Gastrocnemius medialis (tissue), 4 donors: ENCODE measurements around the gene RABGAP1L. TPM values are rescaled to one million over a fixed set of nuclear protein-coding genes. Genes with fewer than 3 reads are reported as not detected.

Experiments
- ATAC-seq, 2 donors: fragments of 150-250 bp; one replicate each; pipeline ENCODE4 v1.9.1; 2016
- DNase-seq, 2 donors: peaks; one replicate each; pipeline ENCODE4 v3.0.0-alpha.2; 2019
- H3K27ac ChIP-seq, 4 donors: fragments of 200-600 bp; sonication (generic); 1 replicate in 1 of 4; 2 replicates in 3 of 4; pipeline ENCODE4 v1.5.1; 2016 to 2018; ENCODE audit warnings: mild to moderate bottlenecking in 2 of 4, moderate library complexity in 1 of 4
- H3K27me3 ChIP-seq, 3 donors: fragments of 200-600 bp; sonication (generic) in 2 of 3; 1 replicate in 1 of 3; 2 replicates in 2 of 3; pipeline versions ENCODE4 v1.5.1 to v1.6.0; 2016 to 2019; ENCODE audit warnings: mild to moderate bottlenecking in 1 of 3, moderate library complexity in 1 of 3
- H3K36me3 ChIP-seq, 2 donors: fragments of 200-600 bp; sonication (generic) in 1 of 2; one replicate each; pipeline ENCODE4 v1.5.1; 2017 to 2018
- H3K4me1 ChIP-seq, 2 donors: fragments of 200-600 bp; sonication (generic) in 1 of 2; one replicate each; pipeline ENCODE4 v1.5.1; 2016 to 2017; ENCODE audit warnings: mild to moderate bottlenecking in 2 of 2
- H3K4me3 ChIP-seq, 4 donors: fragments of 200-600 bp; sonication (generic) in 3 of 4; 1 replicate in 1 of 4; 2 replicates in 3 of 4; pipeline ENCODE4 v1.5.1; 2016 to 2019; ENCODE audit warnings: mild to moderate bottlenecking in 2 of 4
- H3K9me3 ChIP-seq, 3 donors: fragments of 200-600 bp; sonication (generic) in 2 of 3; 1 replicate in 1 of 3; 2 replicates in 2 of 3; pipeline ENCODE4 v1.5.1; 2016 to 2019
- CTCF ChIP-seq, 5 experiments: fragments of 450-650 bp in 3 of 5; fragments of 200-600 bp in 2 of 5; sonication (generic) in 2 of 5; IDR thresholded peaks in 4 of 5; conservative IDR thresholded peaks in 1 of 5; 1 replicate in 4 of 5; 2 replicates in 1 of 5; pipeline ENCODE4 v1.5.1; 2016 to 2019; ENCODE audit warnings: antibody characterized with exemption in 5 of 5, mild to moderate bottlenecking in 3 of 5, moderate library complexity in 3 of 5
- POLR2A ChIP-seq, 2 donors: fragments of 450-650 bp; IDR thresholded peaks; one replicate each; pipeline ENCODE4 v1.6.1; 2017; ENCODE audit warnings: antibody characterized with exemption in 2 of 2, mild to moderate bottlenecking in 2 of 2, moderate library complexity in 2 of 2
- in situ Hi-C, 4 donors: fragments of 200-750 bp; cut with MboI; loops; one replicate each; pipeline versions ENCODE4 v1.15.0 to v1.8.0; 2017; ENCODE audit warnings: low sequenced_read_pairs in 4 of 4
- intact Hi-C: fragments of 100-400 bp; cut with DNase I; formaldehyde crosslinking; loops from one replicate; pipeline ENCODE4 v1.15.1; 2023; ENCODE audit warnings: low total_unique reads
- total RNA-seq, 4 donors: library from RNA; depleted of rRNA; stranded (reverse); fragments of >200 nt; gene quantifications; one replicate each; pipeline versions ENCODE4 v1.1.0 to v1.2.3, GENCODE V29; 2016

RABGAP1L gene
- total RNA-seq, 4 donors from 2014 or later, result 8.8 to 22.2 (median 14.9) TPM

GRCh38 chr1:174157157-174157806 lies 2.0 kb upstream of the RABGAP1L start:
- no peak overlapping the region for H3K27ac ChIP-seq
- DNase-seq (no peak), ATAC-seq (no peak)
- H3K4me1 ChIP-seq, result peaks cover 3 to 11% of the 10 kb centered on the region in 2 donors
- no peaks in the 10 kb centered on the region for H3K27me3 ChIP-seq
- in situ Hi-C loops, result loop anchor here in 1 of 4 donors (25.0 kb wide), 1 partner anchor 720 kb away; no protein-coding TSS in a partner anchor
- TF ChIP-seq POLR2A (IDR thresholded peaks at IDR 0.05), result no peak
- no peak overlapping the region for H3K4me3 ChIP-seq
- H3K36me3 ChIP-seq, result no peaks in the 10 kb centered on the region
- H3K9me3 ChIP-seq, result no peaks in the 10 kb centered on the region
- intact Hi-C loops, result loop anchor here (10.0 kb wide), 1 partner anchor 1712 kb away; the partner anchor contains the start of gene PIGC

DNA sequence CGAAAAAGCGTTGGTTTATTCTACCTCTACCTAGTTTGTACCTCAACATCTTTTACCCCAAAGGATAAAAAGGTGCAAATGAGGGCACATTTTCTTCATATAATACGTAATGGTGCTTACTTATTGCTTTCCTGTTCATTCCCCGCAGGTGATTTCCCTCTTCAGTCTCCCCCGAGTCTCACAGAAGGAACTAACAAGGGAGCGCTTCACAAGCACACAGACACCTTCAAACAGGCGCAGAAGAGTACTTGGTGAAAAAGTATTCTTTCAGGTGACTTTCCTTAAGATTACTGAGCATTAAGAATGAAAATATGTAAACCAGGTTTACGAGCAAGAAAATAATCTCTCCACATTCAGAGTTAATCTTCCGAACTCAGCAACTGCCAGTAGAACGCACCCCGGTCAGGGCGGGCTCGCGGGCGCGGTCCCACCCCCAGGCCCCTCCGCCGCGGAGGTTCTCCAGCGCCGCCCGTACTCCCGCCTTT lies 511 bp upstream of the RABGAP1L start:
- no peaks in the 10 kb centered on the region for H3K9me3 ChIP-seq
- TF ChIP-seq CTCF (IDR thresholded peaks at IDR 0.05 in 4 of 5, conservative IDR thresholded peaks at IDR 0.05 in 1 of 5), result no peak
- no peak for TF ChIP-seq POLR2A (IDR thresholded peaks at IDR 0.05)
- H3K4me3 ChIP-seq, result peak overlapping the region; percentile 90 to 100 (median 93)
- H3K4me1 ChIP-seq, result peaks cover 3 to 11% of the 10 kb centered on the region in 2 donors
- H3K27ac ChIP-seq, result peak overlapping the region; percentile 92 to 98 (median 94)
- ATAC-seq (no peak), DNase-seq (no peak)
- in situ Hi-C loops (loop anchor here in 1 of 4 donors (25.0 kb wide), 1 partner anchor 722 kb away; no protein-coding TSS in a partner anchor), intact Hi-C loops (loop anchor here (1.0 to 10.0 kb wide), 5 partner anchors 58 to 1714 kb away; partner anchors contain the start of genes CENPL, DARS2, PIGC and RC3H1)
- H3K36me3 ChIP-seq, result no peaks in the 10 kb centered on the region
- H3K27me3 ChIP-seq, result no peaks in the 10 kb centered on the region

- peaks cover 3 to 11% of the 10 kb centered on the region in 2 donors for H3K4me1 ChIP-seq
- H3K9me3 ChIP-seq, result no peaks in the 10 kb centered on the region
- no peak for TF ChIP-seq POLR2A (IDR thresholded peaks at IDR 0.05)
- TF ChIP-seq CTCF (IDR thresholded peaks at IDR 0.05 in 4 of 5, conservative IDR thresholded peaks at IDR 0.05 in 1 of 5), result no peak
- in situ Hi-C loops (loop anchor here in 1 of 4 donors (25.0 kb wide), 1 partner anchor 723 kb away; no protein-coding TSS in a partner anchor), intact Hi-C loops (loop anchor here (5.0 kb wide), 1 partner anchor 683 kb away; the partner anchor contains the start of gene PRDX6)
- ATAC-seq (peak; percentile 45), DNase-seq (peak; percentile 18 to 59)
- H3K27ac ChIP-seq, result peak overlapping the region; percentile 92 to 98 (median 94)
- no peaks in the 10 kb centered on the region for H3K27me3 ChIP-seq
- H3K36me3 ChIP-seq, result no peaks in the 10 kb centered on the region
- H3K4me3 ChIP-seq, result peak overlapping the region; percentile 90 to 100 (median 93)
Observed at GRCh38 chr1:174160109-174160473, 771 bp downstream of the RABGAP1L start.

- Histone ChIP-seq H3K27ac (peak overlapping the region in 3 of 4 donors; percentile 92 to 98 (median 94)), H3K4me1 (peaks cover 3 to 11% of the 10 kb centered on the region in 2 donors), H3K36me3 (no peaks in the 10 kb centered on the region), H3K27me3 (no peaks in the 10 kb centered on the region), H3K9me3 (no peaks in the 10 kb centered on the region), H3K4me3 (peak overlapping the region in 3 of 4 donors; percentile 90 to 100 (median 95))
- no peak for DNase-seq
- ATAC-seq, result no peak
- TF ChIP-seq POLR2A (IDR thresholded peaks at IDR 0.05) (no peak), CTCF (IDR thresholded peaks at IDR 0.05 in 4 of 5, conservative IDR thresholded peaks at IDR 0.05 in 1 of 5) (no peak)
- intact Hi-C loops, result loop anchor here (5.0 kb wide), 1 partner anchor 683 kb away; the partner anchor contains the start of gene PRDX6
- in situ Hi-C loops, result loop anchor here in 1 of 4 donors (25.0 kb wide), 1 partner anchor 723 kb away; no protein-coding TSS in a partner anchor
Observed at GRCh38 chr1:174160603-174161002, 1.3 kb downstream of the RABGAP1L start.

GRCh38 chr1:174161813-174162212 lies 2.5 kb downstream of the RABGAP1L start:
- intact Hi-C loops, result loop anchor here (5.0 kb wide), 1 partner anchor 685 kb away; the partner anchor contains the start of gene PRDX6
- Histone ChIP-seq H3K9me3 (no peaks in the 10 kb centered on the region), H3K36me3 (no peaks in the 10 kb centered on the region), H3K27me3 (no peaks in the 10 kb centered on the region), H3K4me3 (no peak overlapping the region), H3K4me1 (peaks cover 3 to 11% of the 10 kb centered on the region in 2 donors), H3K27ac (no peak overlapping the region)
- DNase-seq (no peak), ATAC-seq (no peak)
- in situ Hi-C loops, result loop anchor here in 1 of 4 donors (25.0 kb wide), 1 partner anchor 725 kb away; no protein-coding TSS in a partner anchor
- no peak for TF ChIP-seq CTCF (IDR thresholded peaks at IDR 0.05 in 4 of 5, conservative IDR thresholded peaks at IDR 0.05 in 1 of 5)
- no peak for TF ChIP-seq POLR2A (IDR thresholded peaks at IDR 0.05)
